Measurements from ENCODE around the gene KMT2E. TPM values are rescaled to one million over a fixed set of nuclear protein-coding genes. Genes with fewer than 3 reads are reported as not detected.

Gene KMT2E
- total and polyA plus RNA-seq, 8 donors, result 14.1 to 62.5 (median 32.2) TPM

- Histone ChIP-seq H3K27ac (no peak overlapping the region), H3K4me3 (no peak overlapping the region), H3K9me3 (no peaks in the 10 kb centered on the region), H3K4me1 (no peaks in the 10 kb centered on the region), H3K36me3 (no peaks in the 10 kb centered on the region), H3K27me3 (no peaks in the 10 kb centered on the region)
- intact Hi-C loops (cut with DNase I), result no loop called here
- WGBS, 2 donors, result 92 to 94% methylated on average over 7 of the region's 7 CpGs
- FAIRE-seq (no peak), ATAC-seq (no peak), DNase-seq (no peak)
- no peak for TF ChIP-seq CTCF (IDR thresholded peaks at IDR 0.05)
These were observed 119.4 kb downstream of the KMT2E start for GRCh38 chr7:105133358-105133757.

- H3K27me3 ChIP-seq, result no peaks in the 10 kb centered on the region
- ATAC-seq, result no peak
- no peak for FAIRE-seq
- H3K4me1 ChIP-seq, result no peaks in the 10 kb centered on the region
- intact Hi-C loops (cut with DNase I), result no loop called here
- H3K36me3 ChIP-seq, result no peaks in the 10 kb centered on the region
- no peak overlapping the region for H3K4me3 ChIP-seq
- H3K27ac ChIP-seq, result no peak overlapping the region
- no peak for TF ChIP-seq CTCF (IDR thresholded peaks at IDR 0.05)
- 83 to 85% methylated on average over 9 of the region's 9 CpGs for WGBS, 2 donors
- H3K9me3 ChIP-seq, result no peaks in the 10 kb centered on the region
- no peak for DNase-seq
These were observed 120.1 kb downstream of the KMT2E start for GRCh38 chr7:105133986-105134655.

- intact Hi-C loops (cut with DNase I), result no loop called here
- H3K36me3 ChIP-seq, result no peaks in the 10 kb centered on the region
- WGBS, 2 donors, result 74 to 75% methylated on average over 3 of the region's 3 CpGs
- no peaks in the 10 kb centered on the region for H3K4me1 ChIP-seq
- no peak overlapping the region for H3K27ac ChIP-seq
- no peaks in the 10 kb centered on the region for H3K27me3 ChIP-seq
- no peak for TF ChIP-seq CTCF (IDR thresholded peaks at IDR 0.05)
- ATAC-seq, result no peak
- no peak for DNase-seq
- no peak overlapping the region for H3K4me3 ChIP-seq
- no peak for FAIRE-seq
- no peaks in the 10 kb centered on the region for H3K9me3 ChIP-seq
These were observed 122.2 kb downstream of the KMT2E start for GRCh38 chr7:105136221-105136620.

- Histone ChIP-seq H3K36me3 (peaks cover 0 to 12% (median 0%) of the 10 kb centered on the region in 3 donors), H3K27me3 (no peaks in the 10 kb centered on the region), H3K9me3 (no peaks in the 10 kb centered on the region), H3K4me3 (no peak overlapping the region), H3K4me1 (no peaks in the 10 kb centered on the region), H3K27ac (no peak overlapping the region)
- intact Hi-C loops (cut with DNase I), result no loop called here
- DNase-seq (no peak), ATAC-seq (no peak), FAIRE-seq (no peak)
- TF ChIP-seq CTCF (IDR thresholded peaks at IDR 0.05), result no peak
- WGBS, 2 donors, result 87 to 88% methylated on average over 4 of the region's 4 CpGs
These were observed 123.9 kb downstream of the KMT2E start for GRCh38 chr7:105137898-105138297.

GRCh38 chr7:105139381-105139780 lies 125.4 kb downstream of the KMT2E start:
- H3K36me3 ChIP-seq, result peaks cover 0 to 12% (median 0%) of the 10 kb centered on the region in 3 donors
- DNase-seq (no peak), ATAC-seq (no peak), FAIRE-seq (no peak)
- intact Hi-C loops (cut with DNase I), result no loop called here
- no peak overlapping the region for H3K4me3 ChIP-seq
- no peaks in the 10 kb centered on the region for H3K9me3 ChIP-seq
- H3K4me1 ChIP-seq, result no peaks in the 10 kb centered on the region
- no peak overlapping the region for H3K27ac ChIP-seq
- no peak for TF ChIP-seq CTCF (IDR thresholded peaks at IDR 0.05)
- H3K27me3 ChIP-seq, result no peaks in the 10 kb centered on the region

Data from pancreas (tissue), 10 donors.